NOMO-1 treated with DMSO at 0.1 percent for 48 hours (cell line): ENCODE results near the gene MCF2L2.

Experiments
- DNase-seq: peaks from one replicate; lab custom pipeline; 2025; ENCODE audit not compliant: unreplicated experiment; lab: John Stamatoyannopoulos, UW

MCF2L2 gene

DNA sequence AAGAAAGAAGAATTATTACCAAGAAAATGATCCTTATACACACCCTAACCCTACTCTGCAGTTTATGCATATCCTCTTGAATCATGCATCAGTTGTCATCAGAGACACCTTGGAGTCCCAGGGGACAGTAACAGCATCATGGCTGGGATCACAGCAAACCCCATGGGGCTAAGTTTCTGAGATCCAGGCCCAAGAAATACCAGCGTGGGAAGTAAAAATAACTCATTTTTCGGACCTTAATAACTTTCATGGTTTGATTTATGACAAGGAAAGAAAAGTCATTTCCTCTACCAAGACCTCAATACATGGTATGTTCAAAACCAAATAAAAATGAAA, 214.2 kb downstream of the MCF2L2 start:
- no peak for DNase-seq

DNA sequence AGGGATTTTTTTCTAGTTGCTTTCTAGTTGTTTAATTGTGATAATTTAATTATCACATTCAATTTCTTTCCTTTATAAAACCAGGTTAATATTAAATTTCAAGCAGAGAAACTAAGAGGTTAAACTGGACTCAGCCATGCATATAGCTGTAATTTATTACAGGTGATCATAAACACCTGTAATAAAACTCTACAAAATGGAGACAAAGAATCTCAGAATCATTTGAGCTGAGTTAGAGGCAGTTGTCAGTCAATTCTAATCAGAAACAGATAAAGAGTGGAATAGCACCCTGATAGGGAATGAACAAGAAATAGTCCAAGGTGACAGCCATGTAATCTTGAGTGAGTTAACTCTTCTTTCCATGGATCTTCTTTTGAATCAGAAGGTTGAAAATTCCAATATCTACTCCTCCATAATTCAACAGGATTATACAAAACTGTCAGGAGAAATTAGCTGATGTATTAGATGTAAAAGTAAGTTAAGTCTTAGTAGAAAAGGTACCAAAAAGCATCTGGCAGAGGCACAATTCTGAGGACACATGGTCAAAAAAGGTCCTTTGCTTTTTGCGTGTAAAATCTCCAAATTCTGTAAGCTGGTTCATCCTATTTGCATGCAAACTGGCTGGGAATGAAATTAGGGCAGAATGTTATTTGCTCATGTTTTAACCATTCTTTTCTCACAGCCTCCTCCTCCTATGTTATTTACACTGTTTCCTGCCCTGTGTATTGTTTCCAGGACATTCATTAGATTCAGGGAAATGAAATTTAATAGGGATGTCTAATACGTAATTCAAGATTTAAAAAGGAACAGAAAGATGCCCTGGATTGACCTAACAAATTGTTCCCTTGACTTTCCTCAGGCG, 214.8 kb downstream of the MCF2L2 start:
- DNase-seq, result no peak

DNA sequence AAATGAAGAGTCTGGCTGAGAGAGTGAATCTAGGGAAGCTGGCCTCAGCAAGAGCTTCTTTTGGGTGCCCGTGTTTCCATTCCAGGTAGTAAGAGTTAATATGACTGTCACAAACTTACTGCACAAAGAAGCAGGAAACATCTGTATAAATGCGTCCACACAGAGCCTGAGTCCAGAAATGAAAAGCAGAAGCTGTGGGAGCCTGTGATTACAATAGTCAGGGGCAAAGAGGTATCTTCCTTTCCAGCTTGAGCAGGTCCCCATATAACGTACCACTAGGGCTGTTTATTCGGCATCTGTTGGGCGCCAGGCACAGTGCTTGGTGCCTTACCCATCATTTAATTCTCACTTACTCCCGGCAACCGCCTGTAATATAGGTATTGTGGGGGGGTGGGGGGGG, 215.9 kb downstream of the MCF2L2 start:
- DNase-seq, result peak; percentile 98

DNA sequence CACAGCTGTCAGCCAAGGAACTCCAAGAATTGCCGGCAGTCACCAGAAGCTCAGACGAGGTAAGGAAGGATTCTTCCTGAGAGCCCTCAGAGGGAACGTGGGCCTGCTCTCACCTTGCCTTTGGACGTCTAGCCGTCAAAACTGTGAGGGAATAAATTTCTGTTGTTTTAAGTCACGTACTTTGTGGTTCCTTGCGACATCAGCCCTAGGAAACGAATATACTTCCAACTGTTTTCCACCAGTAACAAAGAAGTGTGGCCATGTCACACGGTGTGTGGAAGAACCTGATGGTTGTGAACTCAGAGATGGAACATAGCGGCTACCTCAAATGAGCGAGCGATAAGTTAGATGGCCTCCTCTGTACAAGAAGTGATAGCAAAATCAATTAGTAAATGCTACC, 216.3 kb downstream of the MCF2L2 start:
- DNase-seq, result peak; percentile 52

DNA sequence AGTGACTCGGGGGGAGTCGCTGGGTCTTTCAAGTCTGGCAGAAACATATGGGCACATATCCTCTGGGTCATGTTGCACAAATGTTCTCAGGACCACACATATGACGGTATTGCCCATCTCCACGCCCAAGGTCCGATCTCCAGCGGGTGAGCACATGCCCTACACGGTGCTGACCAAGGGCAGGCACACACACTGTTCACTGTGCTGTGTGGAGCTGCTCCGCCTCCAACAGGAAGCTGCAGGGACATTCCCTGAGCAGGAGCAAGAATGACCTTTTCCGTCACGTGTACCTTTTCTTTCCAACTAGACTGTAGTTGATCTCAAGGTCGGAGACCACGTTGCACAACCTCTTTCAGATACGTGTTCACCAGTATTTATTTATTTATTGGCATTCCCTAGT, 217.1 kb downstream of the MCF2L2 start:
- DNase-seq, result no peak

DNA sequence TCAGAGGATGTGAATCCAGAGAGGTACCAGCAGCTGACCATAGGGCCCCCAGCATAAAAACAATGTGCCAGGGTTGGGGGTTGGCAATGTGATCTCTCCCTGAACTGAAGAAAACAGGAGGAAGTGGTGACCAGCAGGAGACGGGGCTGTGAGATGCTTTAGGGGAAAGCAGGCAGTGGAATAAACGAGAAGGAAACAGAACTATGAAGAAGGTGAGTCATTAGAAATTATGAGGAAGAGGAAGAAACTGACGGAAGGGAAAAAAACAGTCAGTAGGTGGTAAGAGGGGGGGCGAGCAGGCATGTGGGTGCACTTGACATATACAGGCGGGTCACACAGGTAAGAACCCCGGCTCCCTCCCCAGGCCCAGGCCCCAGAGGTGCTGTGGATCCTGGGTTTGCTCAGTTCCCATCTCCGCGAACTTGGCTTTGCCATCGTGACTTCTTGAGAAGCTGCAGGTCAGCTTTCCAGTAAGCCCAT, 217.5 kb downstream of the MCF2L2 start:
- peak; percentile 98 for DNase-seq

DNA sequence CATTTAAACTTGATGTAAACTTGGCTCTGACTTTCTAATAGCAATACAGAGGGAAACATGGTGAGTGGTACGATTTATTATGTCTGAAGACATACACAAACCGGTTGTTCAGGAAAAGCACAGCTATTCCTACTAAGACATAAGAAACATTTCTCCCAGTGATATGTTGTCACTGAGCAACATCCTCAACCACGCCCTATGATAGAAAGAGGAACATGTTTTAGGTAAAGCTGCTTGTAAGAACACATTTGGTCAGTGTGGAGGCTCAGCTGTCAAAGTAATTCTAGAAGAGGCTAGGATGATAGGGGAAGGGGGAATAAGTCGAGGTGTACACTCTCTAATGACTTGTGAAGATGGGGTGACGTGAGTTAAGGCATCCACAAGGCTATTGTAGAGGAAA, 218.1 kb downstream of the MCF2L2 start:
- peak; percentile 90 for DNase-seq

DNA sequence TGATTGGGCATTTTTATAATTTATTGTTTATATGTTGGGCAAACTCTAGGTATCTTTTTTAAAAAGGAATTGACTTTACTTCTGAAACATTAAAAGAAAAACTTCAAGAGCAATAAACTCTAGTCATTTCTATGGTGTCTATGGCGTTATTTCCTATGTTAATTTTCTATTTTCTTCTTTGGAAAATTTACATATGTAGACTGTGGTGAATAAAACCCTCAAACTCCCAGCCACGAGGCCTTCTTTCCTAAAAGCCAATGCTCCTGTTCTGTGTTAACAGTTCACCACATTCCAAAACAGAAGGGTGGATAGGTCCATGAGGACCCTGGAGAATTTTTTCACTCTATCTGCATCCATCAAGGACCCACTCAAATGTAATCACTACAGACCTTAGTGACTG, 219.6 kb downstream of the MCF2L2 start:
- no peak for DNase-seq

DNA sequence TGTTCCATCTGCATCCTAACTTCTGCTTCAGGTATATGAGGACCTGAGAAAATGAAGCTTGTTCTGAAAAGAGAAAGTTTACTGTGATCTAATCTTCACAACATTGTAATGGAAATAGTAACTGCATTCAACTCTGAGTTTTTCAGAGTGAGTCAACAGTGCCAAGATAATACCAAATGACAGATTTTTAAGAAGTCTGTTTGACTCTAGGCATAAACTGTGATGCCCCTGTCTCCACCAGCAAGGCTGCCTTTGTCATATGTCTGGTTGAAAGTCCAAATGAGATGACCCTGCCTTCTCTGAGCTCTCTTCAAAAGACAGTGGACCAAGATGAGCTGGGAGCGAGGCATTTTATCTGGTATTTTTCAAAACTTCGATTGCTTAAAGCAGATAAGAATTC, 220.2 kb downstream of the MCF2L2 start:
- DNase-seq, result no peak

DNA sequence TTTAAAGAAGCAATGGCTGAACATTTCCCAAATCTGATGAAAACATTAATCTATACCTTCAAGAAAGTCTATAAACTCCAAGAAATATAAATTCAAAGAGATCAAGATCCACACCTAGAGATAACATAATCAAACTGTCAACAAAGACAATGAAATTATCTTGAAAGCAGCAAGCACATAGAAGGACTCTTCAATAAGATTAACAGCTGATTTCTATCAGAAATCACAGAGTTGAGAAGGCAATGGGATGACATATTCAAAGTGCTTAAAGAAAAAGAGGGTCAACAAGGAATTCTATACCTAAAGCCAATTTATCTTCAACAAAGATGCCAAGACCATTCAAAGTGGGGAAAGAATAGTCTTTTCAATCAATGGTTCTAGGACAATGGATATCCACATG, 224.7 kb downstream of the MCF2L2 start:
- no peak for DNase-seq

DNA sequence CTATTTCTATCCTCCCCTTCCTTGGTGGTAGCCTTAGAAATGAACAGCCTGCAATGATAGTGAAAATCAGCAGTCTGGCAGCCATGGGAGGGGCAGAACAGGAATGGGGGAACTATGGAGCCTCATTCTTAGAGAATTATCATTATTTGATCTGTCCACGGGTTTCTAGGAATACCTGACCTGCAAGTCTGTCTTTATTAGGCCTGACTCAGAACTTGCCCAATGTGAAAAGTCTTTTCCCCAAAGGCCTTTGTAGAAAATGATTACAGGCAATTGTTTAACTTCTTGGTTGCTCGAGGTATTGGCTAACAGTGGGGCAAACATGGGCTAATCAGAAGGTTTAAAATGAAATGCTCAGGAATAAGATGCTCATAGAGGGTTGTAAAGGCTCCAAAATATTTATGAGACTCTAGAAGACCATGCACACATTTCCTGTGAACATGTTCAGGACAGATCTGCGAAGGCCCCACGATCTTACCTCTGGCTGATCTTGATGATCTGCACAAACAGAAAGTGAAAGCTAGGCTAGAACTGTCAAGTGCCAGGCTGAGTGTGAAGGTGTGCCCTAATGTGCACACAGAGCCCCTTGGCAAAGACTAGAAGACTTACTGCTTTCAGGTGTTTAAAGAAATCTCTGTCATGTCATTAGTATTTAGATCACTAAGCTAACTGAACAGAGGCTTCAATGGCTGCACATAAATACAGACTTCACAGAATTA, 226.3 kb downstream of the MCF2L2 start:
- no peak for DNase-seq

DNA sequence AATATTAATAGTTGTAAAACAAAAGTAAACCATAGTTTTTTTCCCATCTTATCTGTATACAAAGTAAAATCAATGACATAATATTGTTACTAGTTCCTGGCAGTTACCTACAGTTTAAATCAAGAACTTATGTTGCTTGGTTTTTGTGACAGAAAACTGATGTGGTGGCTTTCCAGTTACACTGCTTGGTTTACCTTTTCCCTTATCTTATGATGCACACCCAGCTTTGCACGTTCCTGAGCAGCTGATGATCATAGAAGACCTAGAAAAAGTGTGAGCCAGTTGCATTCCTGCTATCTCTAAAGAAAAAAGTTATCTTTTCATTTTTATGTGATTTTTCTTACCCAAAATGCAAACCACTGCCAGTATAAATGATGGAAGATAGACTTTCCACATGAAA, 229.5 kb downstream of the MCF2L2 start:
- DNase-seq, result no peak

DNA sequence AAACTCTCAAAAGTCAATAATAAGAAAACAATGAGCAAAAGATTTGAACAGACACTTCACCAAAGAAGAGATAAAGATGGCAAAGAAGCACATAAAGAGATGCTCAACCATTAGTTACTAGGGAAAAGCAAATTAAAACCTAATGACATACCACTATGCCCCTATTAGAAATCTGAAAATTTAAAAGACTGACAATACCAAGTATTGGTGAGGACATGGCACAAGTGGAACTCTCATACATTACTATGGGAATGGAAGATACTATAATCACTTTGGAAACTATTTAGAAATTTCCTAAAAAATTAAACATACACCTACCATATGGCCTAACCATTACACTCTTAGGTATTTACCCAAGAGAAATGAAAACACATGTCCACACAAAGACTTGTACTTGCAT, 230.7 kb downstream of the MCF2L2 start:
- DNase-seq, result no peak

DNA sequence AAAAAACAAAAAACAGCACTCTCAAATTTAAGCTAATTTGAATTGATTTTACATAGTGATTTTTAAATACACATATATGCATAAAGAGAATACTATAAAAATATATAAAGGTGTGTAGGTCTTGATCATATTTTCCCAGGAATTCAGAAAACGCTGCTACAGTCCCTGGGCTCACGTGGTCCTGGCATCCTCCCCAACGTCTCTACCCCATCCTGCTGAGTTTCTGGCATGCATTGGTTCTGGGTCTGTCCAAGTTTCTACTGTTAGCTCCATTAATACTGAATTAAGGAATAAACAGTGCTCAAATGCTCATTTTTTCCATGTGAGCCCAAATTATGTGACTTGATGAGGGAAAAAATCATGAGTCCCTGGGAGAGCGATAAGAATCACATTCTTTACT, 233.2 kb downstream of the MCF2L2 start:
- DNase-seq, result no peak

DNA sequence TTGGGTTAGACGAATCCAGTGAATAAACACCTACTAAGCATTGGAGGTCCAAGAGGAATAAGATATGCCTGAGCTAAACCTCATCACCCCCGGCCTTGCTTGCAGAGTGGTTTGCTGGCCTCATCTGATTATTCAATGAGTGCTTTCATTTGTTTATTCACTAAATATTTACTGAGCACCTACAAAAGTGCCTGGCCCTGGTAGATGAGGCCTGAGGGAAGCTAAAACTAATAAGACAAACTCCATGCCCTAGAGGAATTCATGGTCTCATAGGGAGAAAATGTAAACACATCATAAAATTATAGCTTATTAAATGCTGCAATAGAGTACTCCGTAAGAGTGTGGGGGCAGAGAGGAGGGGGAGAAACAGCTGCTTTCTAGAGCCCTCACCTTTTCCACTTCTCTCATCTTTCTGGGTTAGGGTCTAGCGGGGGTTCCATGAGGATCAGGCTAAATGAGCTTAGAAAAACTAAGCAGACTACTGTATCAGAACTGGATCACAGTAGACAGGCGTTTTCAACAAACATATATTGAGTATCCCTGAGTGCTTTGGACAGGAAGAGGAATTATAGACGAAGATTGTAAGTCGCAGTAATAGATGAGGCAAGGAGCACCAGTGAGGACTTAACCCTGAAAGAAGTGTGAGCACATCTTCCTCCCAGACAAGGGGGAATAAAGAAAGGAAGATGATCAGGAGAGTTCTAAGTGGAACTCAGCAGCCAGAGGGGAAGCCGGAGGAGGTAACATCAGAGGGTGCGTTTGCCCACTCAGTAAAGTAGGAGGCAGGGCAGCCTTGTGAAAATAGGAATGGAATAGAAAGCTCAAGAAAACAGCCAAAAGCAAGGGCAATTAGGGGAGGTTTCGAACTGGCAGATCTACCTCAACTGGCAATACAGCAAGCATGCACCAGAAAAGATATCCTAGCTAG, 234.4 kb downstream of the MCF2L2 start:
- DNase-seq, result no peak

DNA sequence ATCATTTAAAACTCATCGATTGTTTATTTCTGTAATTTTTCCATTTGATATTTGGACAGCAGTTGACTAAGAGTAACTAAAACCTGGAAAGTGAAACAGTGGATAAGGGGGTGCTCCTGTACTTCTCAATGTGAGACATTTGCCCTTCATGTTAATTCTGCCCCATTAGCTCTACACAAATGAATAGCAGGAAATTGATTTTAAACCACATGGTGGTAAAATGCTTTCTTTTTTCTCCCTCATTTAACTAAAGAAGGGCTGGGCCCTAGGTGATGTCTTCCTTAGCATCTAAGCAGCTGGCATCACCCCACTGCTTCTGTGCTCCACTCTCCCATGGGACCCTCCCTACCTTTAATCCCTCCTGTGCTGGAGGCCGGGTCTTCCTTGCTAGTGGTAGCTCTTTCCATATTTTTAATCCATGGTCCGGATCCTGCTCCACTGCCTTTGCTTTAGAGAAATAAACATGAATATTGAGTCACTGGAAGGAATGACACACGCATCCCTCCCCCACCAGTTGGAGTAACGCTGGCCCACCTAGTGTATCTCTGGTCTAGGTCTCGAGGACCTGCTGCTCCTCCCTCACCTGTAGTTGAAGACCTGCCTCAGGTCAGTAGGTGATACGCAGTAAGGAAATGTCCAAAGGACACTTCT, 235.6 kb downstream of the MCF2L2 start:
- DNase-seq, result no peak

DNA sequence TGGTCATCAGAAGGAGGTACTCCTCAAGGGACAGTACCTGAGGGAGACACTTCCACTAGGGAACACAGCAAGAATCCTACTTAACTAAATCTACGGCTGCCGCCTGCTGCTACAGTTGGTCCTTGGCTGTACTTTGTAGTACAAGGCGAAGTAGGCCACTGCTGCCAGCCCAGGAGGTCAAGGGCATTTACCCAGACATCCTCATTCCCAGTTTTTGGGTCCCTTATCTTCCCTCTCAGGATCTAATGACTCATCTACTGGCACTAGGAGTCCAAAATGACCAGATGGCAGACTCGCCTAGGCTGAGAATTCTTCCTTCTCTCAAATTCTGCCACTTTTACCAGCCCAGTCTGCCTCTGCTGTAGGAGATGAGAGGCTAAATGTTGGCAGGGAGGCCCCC, 238.8 kb downstream of the MCF2L2 start:
- DNase-seq, result no peak

DNA sequence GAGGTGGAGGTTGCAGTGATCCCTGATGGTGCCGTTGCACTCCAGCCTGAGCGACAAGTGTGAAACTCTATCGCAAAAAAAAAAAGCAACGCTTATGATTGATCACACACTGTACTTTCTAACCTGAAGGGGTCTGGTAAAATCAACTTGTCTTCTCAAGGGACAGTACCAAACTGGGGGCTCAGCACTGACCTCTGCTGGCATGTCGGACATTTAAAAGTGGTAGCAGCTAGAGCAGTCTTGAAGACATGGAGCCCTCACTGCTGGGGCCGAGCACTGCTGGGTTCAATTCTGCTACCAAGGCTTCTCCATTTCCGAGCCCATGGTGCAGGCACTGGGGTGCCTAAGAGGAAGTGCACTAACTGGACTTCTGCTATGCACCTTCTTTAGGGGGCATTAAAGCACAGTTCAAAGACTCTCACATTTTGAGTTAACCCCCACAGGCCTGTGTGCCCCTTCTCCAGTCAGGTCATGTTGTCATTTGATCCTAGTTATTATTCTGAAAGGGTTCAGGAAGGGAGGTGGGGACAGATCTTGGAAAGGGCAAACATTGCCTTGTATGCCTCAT, 239.4 kb downstream of the MCF2L2 start:
- peak; percentile 48 for DNase-seq

DNA sequence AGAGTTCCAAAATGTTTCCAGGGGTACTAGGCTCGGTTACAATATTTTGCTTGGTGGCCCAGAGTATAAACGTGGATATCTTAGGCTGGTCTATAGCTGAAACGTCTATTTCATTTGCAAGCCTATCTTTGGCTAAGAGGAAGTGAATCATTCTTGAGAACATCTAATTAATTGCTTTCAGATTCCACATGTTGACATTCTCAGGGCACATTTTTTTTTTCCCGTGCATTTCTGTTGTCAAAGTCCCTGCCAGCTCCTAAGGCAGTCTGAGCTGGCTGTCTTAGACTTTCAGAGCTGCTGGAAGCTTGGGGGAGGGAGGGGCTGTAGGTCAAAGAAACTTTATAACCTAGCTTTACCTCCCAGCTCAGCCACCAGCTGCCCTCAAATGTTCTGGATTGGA, 242.7 kb downstream of the MCF2L2 start:
- peak; percentile 90 for DNase-seq

DNA sequence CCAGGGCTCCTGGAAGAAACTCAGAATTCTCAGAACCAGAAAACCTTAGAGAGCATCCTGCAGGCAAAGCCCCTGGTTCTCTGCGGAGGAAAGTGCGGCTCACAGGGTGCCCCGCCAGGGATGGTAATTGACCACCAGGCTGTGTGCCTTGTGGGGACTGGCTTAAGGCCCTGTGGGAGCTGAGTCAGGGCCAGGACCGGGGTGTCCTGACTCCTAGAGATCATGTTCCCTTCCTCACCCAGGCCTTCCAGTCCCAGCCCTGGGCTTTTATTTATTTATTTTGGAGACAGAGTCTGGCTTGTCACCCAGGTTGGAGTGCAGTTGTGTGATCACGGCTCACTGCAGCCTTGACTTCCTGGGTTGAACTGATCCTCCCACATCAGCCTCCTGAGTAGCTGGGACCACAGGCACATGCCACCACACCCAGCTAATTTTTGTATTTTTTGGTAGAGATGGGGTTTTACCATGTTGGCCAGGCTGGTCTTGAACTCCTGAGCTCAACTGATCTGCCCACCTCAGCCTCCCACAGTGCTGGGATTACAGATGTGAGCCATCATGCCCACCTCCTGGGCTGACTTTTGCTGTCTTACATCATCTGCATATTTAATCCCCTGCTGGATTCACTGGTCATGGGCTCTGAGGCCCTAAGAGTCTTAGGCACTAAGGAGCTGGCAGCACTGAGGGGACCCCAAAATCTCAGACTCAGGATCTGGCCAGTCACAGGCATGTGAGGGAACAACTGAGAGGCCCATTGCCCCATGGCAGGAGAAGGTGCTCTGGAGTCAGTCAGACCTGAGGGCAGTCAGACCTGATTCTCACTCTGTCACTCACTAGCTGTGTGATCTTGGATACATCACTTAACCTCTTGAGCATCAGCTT, 245.4 kb downstream of the MCF2L2 start:
- no peak for DNase-seq
